AG04449 (cell line): ENCODE data around the gene ATXN10.
"Not testable (repeated sequence)": the region's sequence is repeated elsewhere in the genome, so short reads cannot be mapped to it uniquely, and the experiment has no call there.

Source experiments
- CTCF ChIA-PET: fragments of 350-600 bp; formaldehyde crosslinking; extraction: SDS; loops from one replicate; lab custom pipeline; 2021; ENCODE audit warnings: antibody characterized with exemption; lab: Yijun Ruan, JAX
- POLR2A ChIA-PET: fragments of 400-600, 350-600 bp; formaldehyde crosslinking; extraction: SDS; loops from one replicate; lab custom pipeline; 2020; ENCODE audit warnings: antibody characterized with exemption, inconsistent platforms; lab: Yijun Ruan, JAX
- DNase-seq: peaks from one replicate; pipeline ENCODE4 v3.0.0-alpha.2; 2010; ENCODE audit warnings: low read depth, low spot score
- H3K4me3 ChIP-seq: 2 replicates; pipeline ENCODE4 v1.5.1; 2011; ENCODE audit warnings: low read depth, mild to moderate bottlenecking, control low read depth, low read length
- CTCF ChIP-seq: IDR thresholded peaks from one replicate; pipeline ENCODE4 v1.5.1; 2011; ENCODE audit warnings: mild to moderate bottlenecking, moderate library complexity, low read length, control low read depth, inconsistent platforms; ENCODE audit not compliant: insufficient read depth; ENCODE audit errors: missing control alignments

The ATXN10 gene

GRCh38 chr22:45678961-45679912 lies 7.6 kb downstream of the ATXN10 start:
- CTCF ChIA-PET = interaction anchor here (1.3 kb wide), 1 partner anchor 315 kb away, joined by 4 read pairs; no protein-coding TSS in a partner anchor
- no peak for TF ChIP-seq CTCF
- POLR2A ChIA-PET = interaction anchor here (1.4 kb wide), 1 partner anchor 9 kb away, joined by 5 read pairs; no protein-coding TSS in a partner anchor
- no peak overlapping the region for H3K4me3 ChIP-seq
- no peak for DNase-seq

- CTCF ChIA-PET = interaction anchor here (0.9 to 1.0 kb wide), 2 partner anchors 185 to 314 kb away, joined by 3 read pairs; no protein-coding TSS in a partner anchor
- no peak overlapping the region for H3K4me3 ChIP-seq
- POLR2A ChIA-PET = interaction anchor here (1.8 kb wide), 1 partner anchor 9 kb away, joined by 4 read pairs; the partner anchor contains the start of gene ATXN10
- TF ChIP-seq CTCF = no peak
- DNase-seq = no peak
Measured at GRCh38 chr22:45680932-45681700, 9.5 kb downstream of the ATXN10 start.

GRCh38 chr22:45682064-45682463 lies 10.4 kb downstream of the ATXN10 start:
- ChIA-PET POLR2A (interaction anchor here (1.8 kb wide), 1 partner anchor 10 kb away, joined by 4 read pairs; the partner anchor contains the start of gene ATXN10), CTCF (interaction anchor here (1.0 kb wide), 1 partner anchor 184 kb away, joined by 3 read pairs; no protein-coding TSS in a partner anchor)
- no peak overlapping the region for H3K4me3 ChIP-seq
- TF ChIP-seq CTCF = no peak
- no peak for DNase-seq

- POLR2A ChIA-PET, DNase-seq, H3K4me3 ChIP-seq: not testable (repeated sequence)
- CTCF ChIA-PET = interaction anchor here (1.0 kb wide), 1 partner anchor 10 kb away, joined by 3 read pairs; no protein-coding TSS in a partner anchor
Measured at GRCh38 chr22:45682773-45683172, 11.1 kb downstream of the ATXN10 start.

- TF ChIP-seq CTCF = no peak
- POLR2A ChIA-PET = no interaction called here
- CTCF ChIA-PET = interaction anchor here (1.0 kb wide), 1 partner anchor 10 kb away, joined by 3 read pairs; no protein-coding TSS in a partner anchor
- H3K4me3 ChIP-seq = no peak overlapping the region
- no peak for DNase-seq
Measured at GRCh38 chr22:45683248-45683647, 11.6 kb downstream of the ATXN10 start.

- no peak for TF ChIP-seq CTCF
- ChIA-PET POLR2A (no interaction called here), CTCF (interaction anchor here (1.0 kb wide), 1 partner anchor 11 kb away, joined by 3 read pairs; no protein-coding TSS in a partner anchor)
- no peak for DNase-seq
- no peak overlapping the region for H3K4me3 ChIP-seq
Measured at GRCh38 chr22:45683680-45684079, 12.0 kb downstream of the ATXN10 start.
